ENCODE results near the gene RFX6.

Gene RFX6

DNA sequence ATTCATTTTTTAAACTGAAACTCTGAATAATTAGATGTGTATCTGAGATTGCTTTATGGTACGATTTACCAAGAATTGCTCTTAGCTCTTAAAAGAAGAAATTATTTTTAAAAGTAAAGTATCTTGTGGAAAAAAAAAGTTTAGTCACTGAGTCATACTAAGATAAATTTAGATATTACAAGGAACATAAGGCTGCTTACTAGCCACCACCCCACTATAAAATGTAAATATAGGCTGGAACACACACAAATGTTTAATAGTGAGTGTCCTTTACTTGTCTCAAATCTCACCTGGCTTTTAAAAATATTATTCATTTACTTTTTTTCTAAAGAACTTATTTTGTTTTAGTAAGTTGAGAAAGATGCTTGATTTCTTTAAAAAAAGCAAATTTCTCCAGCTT, 17.6 kb downstream of the RFX6 start:
- no peaks in the 10 kb centered on the region for H4K20me1 ChIP-seq (ENCODE audit: low read depth, low read length)
- no peak overlapping the region for H3K9ac ChIP-seq (ENCODE audit: low read length)
- no peak overlapping the region for H3K4me2 ChIP-seq (ENCODE audit: low read depth, low read length, poor library complexity, severe bottlenecking)
- H3K4me3 ChIP-seq (ENCODE audit: insufficient read depth, low read length, poor library complexity, severe bottlenecking): no peak overlapping the region
- H3K27me3 ChIP-seq (ENCODE audit: low read length): no peaks in the 10 kb centered on the region
- H3K79me2 ChIP-seq (ENCODE audit: insufficient read depth, low read length): no peaks in the 10 kb centered on the region
- TF ChIP-seq EZH2phosphoT487 (conservative IDR thresholded peaks at IDR 0.05; ENCODE audit: low read length): no peak
- TF ChIP-seq, protein P1, sequence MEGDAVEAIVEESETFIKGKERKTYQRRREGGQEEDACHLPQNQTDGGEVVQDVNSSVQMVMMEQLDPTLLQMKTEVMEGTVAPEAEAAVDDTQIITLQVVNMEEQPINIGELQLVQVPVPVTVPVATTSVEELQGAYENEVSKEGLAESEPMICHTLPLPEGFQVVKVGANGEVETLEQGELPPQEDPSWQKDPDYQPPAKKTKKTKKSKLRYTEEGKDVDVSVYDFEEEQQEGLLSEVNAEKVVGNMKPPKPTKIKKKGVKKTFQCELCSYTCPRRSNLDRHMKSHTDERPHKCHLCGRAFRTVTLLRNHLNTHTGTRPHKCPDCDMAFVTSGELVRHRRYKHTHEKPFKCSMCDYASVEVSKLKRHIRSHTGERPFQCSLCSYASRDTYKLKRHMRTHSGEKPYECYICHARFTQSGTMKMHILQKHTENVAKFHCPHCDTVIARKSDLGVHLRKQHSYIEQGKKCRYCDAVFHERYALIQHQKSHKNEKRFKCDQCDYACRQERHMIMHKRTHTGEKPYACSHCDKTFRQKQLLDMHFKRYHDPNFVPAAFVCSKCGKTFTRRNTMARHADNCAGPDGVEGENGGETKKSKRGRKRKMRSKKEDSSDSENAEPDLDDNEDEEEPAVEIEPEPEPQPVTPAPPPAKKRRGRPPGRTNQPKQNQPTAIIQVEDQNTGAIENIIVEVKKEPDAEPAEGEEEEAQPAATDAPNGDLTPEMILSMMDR (IDR thresholded peaks at IDR 0.05; ENCODE audit: insufficient read depth, low read length, poor library complexity, severe bottlenecking): no peak
- H3K9me3 ChIP-seq (ENCODE audit: insufficient read depth, low read length): no peaks in the 10 kb centered on the region
- no peaks in the 10 kb centered on the region for H3K36me3 ChIP-seq (ENCODE audit: low read length)
- H3K27ac ChIP-seq (ENCODE audit: low read depth, low read length): no peak overlapping the region
- no peak overlapping the region for H2AFZ ChIP-seq (ENCODE audit: low read depth, low read length, severe bottlenecking)
- no peaks in the 10 kb centered on the region for H3F3A ChIP-seq (ENCODE audit: insufficient read depth)
- H3K9me2 ChIP-seq (replicated peaks; ENCODE audit: insufficient read depth, low read length): no peaks in the 10 kb centered on the region

DNA sequence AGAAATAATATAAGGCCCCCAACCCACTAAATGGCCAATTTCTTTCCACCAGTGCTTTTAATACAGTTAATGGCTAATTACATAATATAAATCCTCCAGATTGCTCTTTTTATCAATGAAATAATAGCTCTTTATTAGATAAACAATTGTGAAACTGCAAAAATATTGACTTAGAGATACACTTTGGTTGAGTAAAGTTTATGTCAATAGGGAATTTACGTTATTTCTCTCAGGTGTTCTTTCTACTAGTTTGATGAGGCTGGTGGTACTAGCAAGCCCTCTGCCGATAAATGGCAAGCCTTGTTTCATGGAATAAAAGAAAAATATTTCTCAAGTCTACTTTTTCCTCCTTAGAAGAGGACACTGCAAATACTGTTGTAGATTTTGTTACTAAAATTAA, 18.9 kb downstream of the RFX6 start:
- Histone ChIP-seq H3K27me3 (ENCODE audit: low read length) (no peaks in the 10 kb centered on the region), H3K79me2 (ENCODE audit: insufficient read depth, low read length) (no peaks in the 10 kb centered on the region), H3K9ac (ENCODE audit: low read length) (no peak overlapping the region), H3K9me2 (replicated peaks; ENCODE audit: insufficient read depth, low read length) (no peaks in the 10 kb centered on the region), H3K27ac (ENCODE audit: low read depth, low read length) (no peak overlapping the region), H3F3A (ENCODE audit: insufficient read depth) (no peaks in the 10 kb centered on the region), H3K4me2 (ENCODE audit: low read depth, low read length, poor library complexity, severe bottlenecking) (no peak overlapping the region), H3K36me3 (ENCODE audit: low read length) (no peaks in the 10 kb centered on the region), H3K4me3 (ENCODE audit: insufficient read depth, low read length, poor library complexity, severe bottlenecking) (no peak overlapping the region), H2AFZ (ENCODE audit: low read depth, low read length, severe bottlenecking) (no peak overlapping the region), H4K20me1 (ENCODE audit: low read depth, low read length) (no peaks in the 10 kb centered on the region), H3K9me3 (ENCODE audit: insufficient read depth, low read length) (no peaks in the 10 kb centered on the region)
- TF ChIP-seq EZH2phosphoT487 (conservative IDR thresholded peaks at IDR 0.05; ENCODE audit: low read length): no peak
- TF ChIP-seq, protein P1 (IDR thresholded peaks at IDR 0.05; ENCODE audit: insufficient read depth, low read length, poor library complexity, severe bottlenecking): no peak

DNA sequence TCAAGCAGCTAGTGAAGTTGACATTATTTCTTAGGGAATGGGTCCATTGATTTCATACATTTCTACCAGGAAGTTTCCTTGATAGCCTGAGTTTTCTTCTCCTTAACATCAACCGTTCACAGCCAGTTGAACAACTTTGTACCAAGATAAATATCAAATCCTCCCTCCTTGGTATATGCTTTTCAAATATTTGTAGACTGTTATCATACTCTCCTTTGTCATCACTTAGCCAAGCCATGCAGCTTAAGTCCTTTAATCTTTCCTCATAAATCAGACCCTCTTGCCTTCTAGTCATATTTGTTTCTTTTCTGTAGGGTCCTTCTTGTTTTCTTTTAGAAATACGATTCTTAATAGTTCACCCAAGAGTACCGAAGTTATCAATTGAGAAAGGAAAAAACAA, 25.6 kb downstream of the RFX6 start:
- Histone ChIP-seq H3K4me2 (ENCODE audit: low read depth, low read length, poor library complexity, severe bottlenecking) (no peak overlapping the region), H3K9me3 (ENCODE audit: insufficient read depth, low read length) (no peaks in the 10 kb centered on the region), H3K27ac (ENCODE audit: low read depth, low read length) (no peak overlapping the region), H3K36me3 (ENCODE audit: low read length) (no peaks in the 10 kb centered on the region), H4K20me1 (ENCODE audit: low read depth, low read length) (no peaks in the 10 kb centered on the region), H3K27me3 (ENCODE audit: low read length) (no peaks in the 10 kb centered on the region), H3K79me2 (ENCODE audit: insufficient read depth, low read length) (no peaks in the 10 kb centered on the region), H2AFZ (ENCODE audit: low read depth, low read length, severe bottlenecking) (no peak overlapping the region), H3K9ac (ENCODE audit: low read length) (no peak overlapping the region), H3K9me2 (replicated peaks; ENCODE audit: insufficient read depth, low read length) (no peaks in the 10 kb centered on the region), H3F3A (ENCODE audit: insufficient read depth) (no peaks in the 10 kb centered on the region), H3K4me3 (ENCODE audit: insufficient read depth, low read length, poor library complexity, severe bottlenecking) (no peak overlapping the region)
- TF ChIP-seq, protein P1 (IDR thresholded peaks at IDR 0.05; ENCODE audit: insufficient read depth, low read length, poor library complexity, severe bottlenecking): no peak
- no peak for TF ChIP-seq EZH2phosphoT487 (conservative IDR thresholded peaks at IDR 0.05; ENCODE audit: low read length)

Measured in SU-DHL-6 (cell line).